GM12865 (cell line): Measurements from ENCODE around the gene GNG14.
A peak's percentile ranks its signal among the peaks of the same experiment; 100 is the strongest.

Experiments used
- DNase-seq: peaks from one replicate; pipeline ENCODE4 v3.0.0; 2010; ENCODE audit warnings: low read depth
- H3K4me3 ChIP-seq: 2 replicates; pipeline ENCODE4 v1.5.1; 2011; ENCODE audit warnings: mild to moderate bottlenecking, low read depth, low read length, control low read depth
- CTCF ChIP-seq: IDR thresholded peaks from 2 replicates; pipeline ENCODE4 v1.5.1; 2011; ENCODE audit warnings: low read length, control low read depth, low read depth, inconsistent platforms; ENCODE audit not compliant: insufficient read depth; ENCODE audit errors: missing control alignments

GNG14 gene

DNA sequence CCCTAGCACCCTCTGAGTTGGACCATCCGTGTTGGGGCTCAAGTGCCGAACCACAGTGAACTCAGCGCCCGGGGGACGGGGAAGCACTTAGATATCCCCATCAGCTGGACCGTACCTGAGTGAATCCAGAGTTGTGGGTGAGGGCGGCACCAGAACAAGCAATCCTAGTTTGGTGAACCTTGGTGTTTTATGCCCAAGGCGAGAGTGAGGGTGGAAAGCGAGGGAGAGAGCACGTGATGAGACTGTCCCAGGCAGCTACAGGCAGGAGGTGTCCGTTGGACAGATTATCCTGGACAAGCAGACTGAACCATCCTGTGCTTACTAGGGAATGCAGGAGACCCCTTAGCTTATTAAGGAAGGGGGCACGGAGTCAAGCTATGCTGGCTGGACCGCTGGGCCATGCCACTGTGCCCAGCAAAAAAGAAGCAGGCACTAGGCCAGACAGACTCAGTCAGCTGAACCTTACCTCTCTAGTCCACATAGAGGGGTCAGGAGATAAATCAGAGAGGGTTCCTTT lies 50.1 kb downstream of the GNG14 start:
- TF ChIP-seq CTCF = no peak
- no peak for DNase-seq
- peak overlapping the region; percentile 74 for H3K4me3 ChIP-seq
